ENCODE measurements around the gene ZGRF1. TPM values are rescaled to one million over a fixed set of nuclear protein-coding genes. Genes with fewer than 3 reads are reported as not detected.

ZGRF1 gene
- total and polyA plus RNA-seq, 10 of the 15 experiments (the other 5 are each of a cell fraction or from before 2014, with no cell fraction given) = 8.5 to 32.1 (median 20.1) TPM

GRCh38 chr4:112594993-112595392, 41.7 kb downstream of the ZGRF1 start:
- H3K4me3 ChIP-seq = no peak overlapping the region
- peaks cover 3% of the 10 kb centered on the region; the same call in 1 of the 2 replicates for H3K4me1 ChIP-seq (ENCODE audit: control insufficient read depth, insufficient read depth, low read length)
- TF ChIP-seq SMAD5 (IDR thresholded peaks at IDR 0.05; ENCODE audit: low read depth) = no peak
- no peak for TF ChIP-seq PBX3 (IDR thresholded peaks at IDR 0.05; ENCODE audit: insufficient replicate concordance, low read depth, low read length)
- no peak for TF ChIP-seq BHLHE40 (IDR thresholded peaks at IDR 0.05; ENCODE audit: borderline replicate concordance in 1 of 2, low read depth in 2 of 2, low read length in 1 of 2)
- TF ChIP-seq HDGF (IDR thresholded peaks at IDR 0.05) = no peak
- TF ChIP-seq, protein P1, sequence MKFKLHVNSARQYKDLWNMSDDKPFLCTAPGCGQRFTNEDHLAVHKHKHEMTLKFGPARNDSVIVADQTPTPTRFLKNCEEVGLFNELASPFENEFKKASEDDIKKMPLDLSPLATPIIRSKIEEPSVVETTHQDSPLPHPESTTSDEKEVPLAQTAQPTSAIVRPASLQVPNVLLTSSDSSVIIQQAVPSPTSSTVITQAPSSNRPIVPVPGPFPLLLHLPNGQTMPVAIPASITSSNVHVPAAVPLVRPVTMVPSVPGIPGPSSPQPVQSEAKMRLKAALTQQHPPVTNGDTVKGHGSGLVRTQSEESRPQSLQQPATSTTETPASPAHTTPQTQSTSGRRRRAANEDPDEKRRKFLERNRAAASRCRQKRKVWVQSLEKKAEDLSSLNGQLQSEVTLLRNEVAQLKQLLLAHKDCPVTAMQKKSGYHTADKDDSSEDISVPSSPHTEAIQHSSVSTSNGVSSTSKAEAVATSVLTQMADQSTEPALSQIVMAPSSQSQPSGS (IDR thresholded peaks at IDR 0.05; ENCODE audit: low read length) = no peak
- TF ChIP-seq MTA2 (IDR thresholded peaks at IDR 0.05; ENCODE audit: low read depth) = no peak
- TF ChIP-seq ZNF384 (IDR thresholded peaks at IDR 0.05; ENCODE audit: borderline replicate concordance, low read depth, low read length) = no peak
- TF ChIP-seq CBX5 (IDR thresholded peaks at IDR 0.05; ENCODE audit: low read depth) = no peak
- TF ChIP-seq CBX3 (IDR thresholded peaks at IDR 0.05; ENCODE audit: borderline replicate concordance, low read depth) = no peak
- TF ChIP-seq STAT3 (IDR thresholded peaks at IDR 0.05; ENCODE audit: low read depth, low read length) = no peak
- H3K4me2 ChIP-seq (ENCODE audit: control insufficient read depth, insufficient read depth) = no peak overlapping the region
- no peak for DNase-seq (ENCODE audit: low read depth, low spot score)
- H3K9ac ChIP-seq (ENCODE audit: control insufficient read depth, insufficient read depth, low read length) = no peak overlapping the region
- WGBS (ENCODE audit: insufficient coverage, insufficient replicate concordance, low lambda C conversion rate, missing lambda C conversion rate) = 100% methylated on average over 1 of the region's 1 CpG
- no peak overlapping the region for H3K27ac ChIP-seq (ENCODE audit: control insufficient read depth, insufficient read depth)
- FAIRE-seq = no peak
- ChIA-PET SMC1A (ENCODE audit: uncharacterized antibody, unreplicated experiment) (no interaction called here), CTCF (no interaction called here), POLR2A (no interaction called here), RAD21 (ENCODE audit: unreplicated experiment) (no interaction called here)
- ATAC-seq = no peak
- no peaks in the 10 kb centered on the region for H3K9me3 ChIP-seq (replicated peaks; ENCODE audit: control insufficient read depth, insufficient read depth, low read length)
- BruUV-seq (replicated peaks) = no TSS peak
- no peaks in the 10 kb centered on the region for H3K27me3 ChIP-seq (replicated peaks in 1 of 2; ENCODE audit: control insufficient read depth in 2 of 2, insufficient read depth in 2 of 2, low read length in 1 of 2)
- in situ Hi-C loops (cut with MboI) = no loop called here
- intact Hi-C loops (cut with micrococcal nuclease; ENCODE audit: unreplicated experiment) = no loop called here
- H3K36me3 ChIP-seq (ENCODE audit: control insufficient read depth in 2 of 2, insufficient read depth in 2 of 2, low read length in 1 of 2) = no peaks in the 10 kb centered on the region
- no peaks in the 10 kb centered on the region for H4K20me1 ChIP-seq (ENCODE audit: control insufficient read depth, insufficient read depth)
- H3K79me2 ChIP-seq (ENCODE audit: control insufficient read depth, insufficient read depth, low read length) = no peaks in the 10 kb centered on the region
- H2AFZ ChIP-seq (ENCODE audit: control insufficient read depth, low read depth, low read length) = no peak overlapping the region

Measured in GM12878 (cell line).